OCI-LY7 (cell line): Measurements from ENCODE around the gene GM2A. TPM values are rescaled to one million over a fixed set of nuclear protein-coding genes. Genes with fewer than 3 reads are reported as not detected.
A peak's percentile ranks its signal among the peaks of the same experiment; 100 is the strongest.
"Not testable (repeated sequence)": the region's sequence is repeated elsewhere in the genome, so short reads cannot be mapped to it uniquely, and the experiment has no call there.

ENCODE experiments used
- BruUV-seq: library from RNA; stranded (reverse); fragments of 400-500 nt; replicated peaks from 2 replicates; lab custom pipeline; 2021; lab: Mats Ljungman, UMichigan
- CTCF ChIA-PET: fragments of 300-600 bp; sonication (Branson Sonifier 250); formaldehyde crosslinking; loops from one replicate; lab custom pipeline; 2022; ENCODE audit warnings: antibody characterized with exemption; ENCODE audit not compliant: unreplicated experiment; lab: Charles Lee
- POLR2A ChIA-PET: fragments of 300-600 bp; sonication (Branson Sonifier 250); formaldehyde crosslinking; loops from one replicate; lab custom pipeline; 2022; ENCODE audit warnings: antibody characterized with exemption; lab: Charles Lee
- DNase-seq: peaks from one replicate; pipeline ENCODE4 v3.0.0-alpha.2; 2015; ENCODE audit warnings: low spot score
- H2AFZ ChIP-seq: fragments of 200-600 bp; sonication (generic), shearing (Covaris generic); 2 replicates; pipeline ENCODE4 v1.6.1; 2014; ENCODE audit warnings: mild to moderate bottlenecking, antibody characterized with exemption, low read length, moderate library complexity
- H3K27ac ChIP-seq: fragments of 200-600 bp; sonication (generic); 2 replicates; pipeline ENCODE4 v1.5.1; 2014; ENCODE audit warnings: mixed run types, low read depth, mild to moderate bottlenecking, moderate library complexity, low read length, inconsistent platforms; ENCODE audit not compliant: poor library complexity, severe bottlenecking
- H3K36me3 ChIP-seq: fragments of 200-600 bp; sonication (generic); 2 replicates; pipeline ENCODE4 v1.6.1; 2014; ENCODE audit warnings: mild to moderate bottlenecking, antibody characterized with exemption, low read length, moderate library complexity, mixed read lengths; ENCODE audit not compliant: insufficient read depth
- H3K4me1 ChIP-seq: fragments of 200-600 bp; sonication (generic); 2 replicates; pipeline ENCODE4 v1.5.1; 2014; ENCODE audit warnings: mild to moderate bottlenecking, low read length; ENCODE audit not compliant: insufficient read depth, poor library complexity, severe bottlenecking
- H3K4me2 ChIP-seq: fragments of 200-600 bp; sonication (generic); 2 replicates; pipeline ENCODE4 v1.6.1; 2014; ENCODE audit warnings: mild to moderate bottlenecking, low read length
- H3K4me3 ChIP-seq: fragments of 200-600 bp; sonication (generic); 2 replicates; pipeline ENCODE4 v1.5.1; 2014; ENCODE audit warnings: mild to moderate bottlenecking, low read depth, low read length; ENCODE audit not compliant: poor library complexity, severe bottlenecking
- H3K79me2 ChIP-seq: fragments of 200-600 bp; sonication (generic); 2 replicates; pipeline ENCODE4 v1.6.1; 2016; ENCODE audit warnings: low read depth, mild to moderate bottlenecking, low read length, moderate library complexity, mixed read lengths; ENCODE audit not compliant: insufficient read depth
- H3K9me2 ChIP-seq: fragments of 200-600 bp; sonication (generic); 2 replicates; pipeline ENCODE4 v1.6.1; 2016; ENCODE audit warnings: mild to moderate bottlenecking, low read length, mixed read lengths; ENCODE audit not compliant: insufficient read depth
- H3K9me3 ChIP-seq: fragments of 200-600 bp; sonication (generic); 2 replicates; pipeline ENCODE4 v1.6.1; 2014; ENCODE audit warnings: mild to moderate bottlenecking, mixed run types, low read length, mixed read lengths
- H4K20me1 ChIP-seq: fragments of 200-600 bp; sonication (generic); 2 replicates; pipeline ENCODE4 v1.6.1; 2014; ENCODE audit warnings: mild to moderate bottlenecking, antibody characterized with exemption, low read length, moderate library complexity, mixed read lengths; ENCODE audit not compliant: insufficient read depth
- EZH2phosphoT487 ChIP-seq: fragments of 200-600 bp; sonication (generic); IDR thresholded peaks from 2 replicates; pipeline ENCODE4 v1.6.1; 2018; ENCODE audit warnings: low read depth, borderline replicate concordance, mild to moderate bottlenecking, mixed run types, antibody characterized with exemption, low read length, moderate library complexity, mixed read lengths
- intact Hi-C: fragments of 100-400 bp; cut with micrococcal nuclease; formaldehyde crosslinking; loops from one replicate; pipeline ENCODE4 v1.10.0; 2022; ENCODE audit not compliant: unreplicated experiment
- total RNA-seq, 2 experiments: library from RNA; depleted of rRNA in 1 of 2; stranded (reverse); fragments of >200 nt in 1 of 2; shearing (Covaris generic) in 1 of 2; gene quantifications; 2 replicates each; pipeline ENCODE4 v1.2.3, GENCODE V29; 2014 to 2022
- TF ChIP-seq, protein P1 (sequence below): fragments of 200-600 bp; sonication (generic); conservative IDR thresholded peaks from 2 replicates; pipeline ENCODE4 v1.5.1; 2014; ENCODE audit warnings: mild to moderate bottlenecking, antibody characterized with exemption, low read length, moderate library complexity, mixed read lengths

GM2A gene
- total RNA-seq, 2 experiments from 2014 or later: 52.4 to 64.5 TPM

- intact Hi-C loops: no loop called here
- ChIA-PET POLR2A (no interaction called here), CTCF (interaction anchor here (0.5 to 0.6 kb wide), 2 partner anchors 44 to 74 kb away, joined by 3 read pairs; partner anchors contain the start of gene CCDC69)
- no peaks in the 10 kb centered on the region for H3K4me1 ChIP-seq
- peak; percentile 68 for DNase-seq
- TF ChIP-seq, protein P1, sequence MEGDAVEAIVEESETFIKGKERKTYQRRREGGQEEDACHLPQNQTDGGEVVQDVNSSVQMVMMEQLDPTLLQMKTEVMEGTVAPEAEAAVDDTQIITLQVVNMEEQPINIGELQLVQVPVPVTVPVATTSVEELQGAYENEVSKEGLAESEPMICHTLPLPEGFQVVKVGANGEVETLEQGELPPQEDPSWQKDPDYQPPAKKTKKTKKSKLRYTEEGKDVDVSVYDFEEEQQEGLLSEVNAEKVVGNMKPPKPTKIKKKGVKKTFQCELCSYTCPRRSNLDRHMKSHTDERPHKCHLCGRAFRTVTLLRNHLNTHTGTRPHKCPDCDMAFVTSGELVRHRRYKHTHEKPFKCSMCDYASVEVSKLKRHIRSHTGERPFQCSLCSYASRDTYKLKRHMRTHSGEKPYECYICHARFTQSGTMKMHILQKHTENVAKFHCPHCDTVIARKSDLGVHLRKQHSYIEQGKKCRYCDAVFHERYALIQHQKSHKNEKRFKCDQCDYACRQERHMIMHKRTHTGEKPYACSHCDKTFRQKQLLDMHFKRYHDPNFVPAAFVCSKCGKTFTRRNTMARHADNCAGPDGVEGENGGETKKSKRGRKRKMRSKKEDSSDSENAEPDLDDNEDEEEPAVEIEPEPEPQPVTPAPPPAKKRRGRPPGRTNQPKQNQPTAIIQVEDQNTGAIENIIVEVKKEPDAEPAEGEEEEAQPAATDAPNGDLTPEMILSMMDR: peak; percentile 73
- no peak for TF ChIP-seq EZH2phosphoT487
- H3K9me3 ChIP-seq: no peaks in the 10 kb centered on the region
- H4K20me1 ChIP-seq: no peaks in the 10 kb centered on the region
- H3K9me2 ChIP-seq: no peaks in the 10 kb centered on the region
- BruUV-seq: no TSS peak
- H2AFZ ChIP-seq: no peak overlapping the region
- no peak overlapping the region for H3K27ac ChIP-seq
- no peaks in the 10 kb centered on the region for H3K36me3 ChIP-seq
- no peaks in the 10 kb centered on the region for H3K79me2 ChIP-seq
- H3K4me2 ChIP-seq: no peak overlapping the region
- H3K4me3 ChIP-seq: no peak overlapping the region
Measured at GRCh38 chr5:151298063-151298855, 45.3 kb downstream of the GM2A start.

DNA sequence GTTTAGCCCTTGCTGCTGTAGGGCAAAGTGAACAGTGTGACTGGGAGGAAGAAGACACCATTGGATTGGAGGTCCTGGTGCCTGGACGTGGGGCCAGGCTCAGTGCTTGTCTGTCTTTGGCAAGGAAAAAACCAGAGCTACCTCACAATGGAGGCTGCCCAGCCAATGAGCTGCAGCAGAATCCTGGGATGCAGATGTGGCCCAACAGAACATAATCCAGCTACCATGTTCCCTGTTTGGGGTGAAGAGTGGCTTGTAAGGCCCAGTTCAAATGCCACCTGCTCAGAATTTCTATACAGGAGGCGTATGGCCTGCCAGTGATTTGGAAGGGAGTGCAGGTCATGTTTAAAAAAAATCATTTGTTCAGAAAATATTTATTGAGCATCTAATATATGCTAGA, 50.7 kb downstream of the GM2A start, which contains the start of gene SLC36A3:
Gene SLC36A3, minus strand, starts transcription at position 101 of the 400 bp plus-strand sequence. CDS start 412 bp downstream, outside the sequence.
- Histone ChIP-seq H3K9me3 (no peaks in the 10 kb centered on the region), H4K20me1 (no peaks in the 10 kb centered on the region), H3K4me1 (no peaks in the 10 kb centered on the region), H3K4me2 (no peak within 1 kb of the TSS), H3K4me3 (no peak within 1 kb of the TSS), H3K9me2 (no peaks in the 10 kb centered on the region), H3K27ac (no peak within 1 kb of the TSS), H3K36me3 (no peaks in the 10 kb centered on the region), H3K79me2 (no peaks in the 10 kb centered on the region), H2AFZ (no peak within 1 kb of the TSS)
- POLR2A ChIA-PET: no interaction called here
- CTCF ChIA-PET: no interaction called here
- no TSS peak for BruUV-seq
- intact Hi-C loops: no loop called here
- TF ChIP-seq, protein P1: no peak
- no peak for TF ChIP-seq EZH2phosphoT487
- DNase-seq: no peak

- DNase-seq, POLR2A ChIA-PET, H3K79me2 ChIP-seq: not testable (repeated sequence)
Measured at GRCh38 chr5:151309266-151309665, 56.3 kb downstream of the GM2A start.

GRCh38 chr5:151309821-151310220, 56.8 kb downstream of the GM2A start:
- H4K20me1 ChIP-seq, H3K9me3 ChIP-seq, H3K36me3 ChIP-seq, intact Hi-C loops, H3K4me2 ChIP-seq, H3K4me1 ChIP-seq, H3K27ac ChIP-seq, DNase-seq, H3K4me3 ChIP-seq, H2AFZ ChIP-seq, H3K79me2 ChIP-seq, POLR2A ChIA-PET, BruUV-seq, H3K9me2 ChIP-seq: not testable (repeated sequence)
- CTCF ChIA-PET: interaction anchor here (0.7 kb wide), 1 partner anchor 22 kb away, joined by 3 read pairs; no protein-coding TSS in a partner anchor

More at GRCh38 chr5:151309266-151309665, 56.3 kb downstream of the GM2A start:
- H2AFZ ChIP-seq, intact Hi-C loops, H3K9me2 ChIP-seq, H3K4me3 ChIP-seq, H3K9me3 ChIP-seq, BruUV-seq, H4K20me1 ChIP-seq, H3K36me3 ChIP-seq, H3K4me1 ChIP-seq, H3K27ac ChIP-seq, H3K4me2 ChIP-seq: not testable (repeated sequence)
- CTCF ChIA-PET: interaction anchor here (0.7 kb wide), 1 partner anchor 21 kb away, joined by 3 read pairs; no protein-coding TSS in a partner anchor
